ENCODE results near the gene EFCAB9. TPM values are rescaled to one million over a fixed set of nuclear protein-coding genes. Genes with fewer than 3 reads are reported as not detected.

The EFCAB9 gene
- total RNA-seq, 1 experiment from 2014 or later: not detected

- no peak overlapping the region for H3K9ac ChIP-seq (ENCODE audit: low read length)
- CTCF ChIA-PET: no interaction called here
- H3K27ac ChIP-seq (ENCODE audit: low read depth, low read length): no peak overlapping the region
- no peaks in the 10 kb centered on the region for H3K9me2 ChIP-seq (ENCODE audit: insufficient read depth)
- POLR2A ChIA-PET: no interaction called here
- RAD21 ChIA-PET (ENCODE audit: low non-redundant PET in 1 of 2, low total read pairs in 2 of 2, uncharacterized antibody in 2 of 2, unreplicated experiment in 2 of 2): no interaction called here
- intact Hi-C loops (cut with micrococcal nuclease): loop anchor here (10.0 kb wide), 1 partner anchor 271 kb away; the partner anchor contains the start of gene SH3PXD2B
- no peaks in the 10 kb centered on the region for H3K9me3 ChIP-seq (ENCODE audit: control insufficient read depth in 1 of 2, insufficient read depth in 1 of 2, low read depth in 1 of 2, low read length in 2 of 2)
- no TSS peak for BruUV-seq (replicated peaks)
- H3K27me3 ChIP-seq (ENCODE audit: insufficient read depth, low read length): no peaks in the 10 kb centered on the region
- TF ChIP-seq RAD21 (IDR thresholded peaks at IDR 0.05; ENCODE audit: low read depth): no peak
- TF ChIP-seq EZH2phosphoT487 (IDR thresholded peaks at IDR 0.05; ENCODE audit: borderline replicate concordance): no peak
- TF ChIP-seq FOSL1 (IDR thresholded peaks at IDR 0.05; ENCODE audit: low read depth): no peak
- TF ChIP-seq REST (IDR thresholded peaks at IDR 0.05; ENCODE audit: low read depth): no peak
- TF ChIP-seq CEBPB (IDR thresholded peaks at IDR 0.05; ENCODE audit: low read depth): no peak
- TF ChIP-seq EZH2 (IDR thresholded peaks at IDR 0.05): no peak
- TF ChIP-seq ELF1 (IDR thresholded peaks at IDR 0.05; ENCODE audit: borderline replicate concordance, low read depth): no peak
- TF ChIP-seq MAX (IDR thresholded peaks at IDR 0.05): no peak
- no peak for TF ChIP-seq CBX3 (IDR thresholded peaks at IDR 0.05; ENCODE audit: low read depth)
- TF ChIP-seq POLR2A (IDR thresholded peaks at IDR 0.05; ENCODE audit: borderline replicate concordance, extremely low read depth, insufficient read depth, insufficient read length): no peak
- TF ChIP-seq ZBTB33 (IDR thresholded peaks at IDR 0.05; ENCODE audit: extremely low read depth, insufficient replicate concordance, low read length): no peak
- no peak for TF ChIP-seq TCF7L2 (IDR thresholded peaks at IDR 0.05; ENCODE audit: borderline replicate concordance, extremely low read depth, insufficient read depth, insufficient read length)
- no peak for TF ChIP-seq CTCF (IDR thresholded peaks at IDR 0.05 in 2 of 3, conservative IDR thresholded peaks at IDR 0.05 in 1 of 3; ENCODE audit: borderline replicate concordance in 1 of 3, insufficient read depth in 1 of 3, low read depth in 2 of 3, low read length in 2 of 3)
- no peak for TF ChIP-seq ZNF274 (IDR thresholded peaks at IDR 0.05; ENCODE audit: low read depth, low read length)
- no peak for TF ChIP-seq SRF (IDR thresholded peaks at IDR 0.05; ENCODE audit: low read depth)
- TF ChIP-seq SP1 (IDR thresholded peaks at IDR 0.05; ENCODE audit: low read depth): no peak
- no peak for TF ChIP-seq ZFX (IDR thresholded peaks at IDR 0.05)
- no peak overlapping the region for H2AFZ ChIP-seq (ENCODE audit: low read depth, low read length, poor library complexity, severe bottlenecking)
- no peak overlapping the region for H3K4me2 ChIP-seq (ENCODE audit: low read length)
- DNase-seq (ENCODE audit: low read depth, low spot score): no peak
- peaks cover 10 to 26% of the 10 kb centered on the region in 2 experiments for H3K4me1 ChIP-seq (ENCODE audit: control insufficient read depth in 1 of 2, insufficient read depth in 2 of 2, low read length in 2 of 2)
- peaks cover 20% of the 10 kb centered on the region for H3K79me2 ChIP-seq (ENCODE audit: insufficient read depth, low read length)
- H3K36me3 ChIP-seq (ENCODE audit: control insufficient read depth in 1 of 2, insufficient read depth in 2 of 2, low read length in 2 of 2): 0 out of 4 replicates have a peak, but pooled peaks cover 0 to 6% of the 10 kb centered on the region in 2 experiments
- no peak for ATAC-seq
- H3K4me3 ChIP-seq (replicated peaks in 1 of 2; ENCODE audit: low read depth in 1 of 2, low read length in 2 of 2): no peak overlapping the region
- no peaks in the 10 kb centered on the region for H4K20me1 ChIP-seq (ENCODE audit: insufficient read depth)
Measured at GRCh38 chr5:172183881-172184280, 10.1 kb upstream of the EFCAB9 start.
